ENCODE data around the gene KAT6B.

DNA sequence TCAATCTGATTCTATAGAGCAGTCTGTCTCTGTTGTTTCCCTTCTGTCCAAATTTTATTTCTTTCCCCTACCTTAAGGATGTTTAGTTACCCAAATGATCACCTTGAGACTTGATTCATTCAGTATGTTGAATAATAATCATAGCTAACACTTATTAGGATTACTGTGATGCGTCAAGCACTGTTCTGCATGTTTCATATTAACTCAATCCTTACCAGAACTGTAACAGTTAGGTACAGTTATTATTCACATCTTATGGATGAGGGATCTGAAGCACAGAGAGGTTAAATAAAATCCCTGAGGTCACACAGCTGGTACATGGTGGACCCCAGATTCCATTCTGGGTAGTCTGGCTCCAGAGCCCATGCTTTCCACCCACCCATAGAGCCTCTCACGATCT is 187.1 kb downstream of the KAT6B start:
- no peak for TF ChIP-seq STAT3 (IDR thresholded peaks at IDR 0.05; ENCODE audit: low read depth, low read length)
- TF ChIP-seq NFYB (IDR thresholded peaks at IDR 0.05; ENCODE audit: insufficient read depth, low read depth, low read length) = no peak
- no peak for TF ChIP-seq PML (IDR thresholded peaks at IDR 0.05; ENCODE audit: low read length)
- no peak for TF ChIP-seq ZBTB40 (IDR thresholded peaks at IDR 0.05; ENCODE audit: borderline replicate concordance)
- no peak for TF ChIP-seq EZH2 (IDR thresholded peaks at IDR 0.05; ENCODE audit: borderline replicate concordance, control insufficient read depth, low read depth, low read length)
- no peak for TF ChIP-seq ZZZ3 (IDR thresholded peaks at IDR 0.05; ENCODE audit: control insufficient read depth, insufficient read length, low read depth)
- TF ChIP-seq CTCF (IDR thresholded peaks at IDR 0.05 in 2 of 3, conservative IDR thresholded peaks at IDR 0.05 in 1 of 3; ENCODE audit: control insufficient read depth in 2 of 3, extremely low read depth in 1 of 3, insufficient read depth in 1 of 3, low read depth in 3 of 3, low read length in 3 of 3) = no peak
- no peak for TF ChIP-seq CEBPB (IDR thresholded peaks at IDR 0.05; ENCODE audit: borderline replicate concordance in 1 of 2, low read depth in 2 of 2, low read length in 2 of 2)
